Measurements from ENCODE around the gene SPTBN5.

Gene SPTBN5

DNA sequence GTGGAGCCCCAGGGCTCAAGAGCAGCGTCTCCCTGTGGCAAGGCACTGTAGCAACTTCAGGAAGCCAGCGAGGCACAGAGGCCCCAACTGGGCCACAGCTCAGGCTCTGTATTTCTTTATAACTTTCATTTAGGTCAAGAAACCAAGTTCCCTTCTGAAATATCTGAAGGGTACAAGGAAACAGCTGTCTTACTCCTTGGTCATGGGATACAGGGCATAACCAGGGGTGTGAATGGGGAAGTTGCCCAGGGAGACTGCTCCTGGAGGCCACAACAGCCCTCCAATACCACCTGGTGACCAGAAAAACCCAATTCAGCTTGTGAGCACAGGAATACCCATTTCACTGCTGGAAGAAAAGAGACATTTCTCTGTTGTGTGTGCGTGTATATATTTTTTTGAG is 13.3 kb upstream of the SPTBN5 start:
- peaks cover 14% of the 10 kb centered on the region; the same call in 1 of the 2 replicates for H3K9me3 ChIP-seq (ENCODE audit: control insufficient read depth, insufficient read depth, low read length)
- no peaks in the 10 kb centered on the region for H3K9me2 ChIP-seq (replicated peaks; ENCODE audit: control insufficient read depth, low read length)
- H3K27me3 ChIP-seq (ENCODE audit: control insufficient read depth, low read length), result no peaks in the 10 kb centered on the region
- no peak overlapping the region for H3K4me3 ChIP-seq (ENCODE audit: low read length)
- H3K4me1 ChIP-seq (ENCODE audit: control insufficient read depth, low read length), result no peaks in the 10 kb centered on the region
- no peaks in the 10 kb centered on the region for H3K79me2 ChIP-seq (ENCODE audit: control insufficient read depth, low read length)
- no peaks in the 10 kb centered on the region for H3F3A ChIP-seq (ENCODE audit: control insufficient read depth, insufficient read depth)
- no peak overlapping the region for H3K4me2 ChIP-seq (ENCODE audit: low read length)
- H3K27ac ChIP-seq (ENCODE audit: low read depth, low read length), result no peak overlapping the region
- TF ChIP-seq EZH2phosphoT487 (IDR thresholded peaks at IDR 0.05; ENCODE audit: borderline replicate concordance, low read length), result no peak
- TF ChIP-seq, protein P1, sequence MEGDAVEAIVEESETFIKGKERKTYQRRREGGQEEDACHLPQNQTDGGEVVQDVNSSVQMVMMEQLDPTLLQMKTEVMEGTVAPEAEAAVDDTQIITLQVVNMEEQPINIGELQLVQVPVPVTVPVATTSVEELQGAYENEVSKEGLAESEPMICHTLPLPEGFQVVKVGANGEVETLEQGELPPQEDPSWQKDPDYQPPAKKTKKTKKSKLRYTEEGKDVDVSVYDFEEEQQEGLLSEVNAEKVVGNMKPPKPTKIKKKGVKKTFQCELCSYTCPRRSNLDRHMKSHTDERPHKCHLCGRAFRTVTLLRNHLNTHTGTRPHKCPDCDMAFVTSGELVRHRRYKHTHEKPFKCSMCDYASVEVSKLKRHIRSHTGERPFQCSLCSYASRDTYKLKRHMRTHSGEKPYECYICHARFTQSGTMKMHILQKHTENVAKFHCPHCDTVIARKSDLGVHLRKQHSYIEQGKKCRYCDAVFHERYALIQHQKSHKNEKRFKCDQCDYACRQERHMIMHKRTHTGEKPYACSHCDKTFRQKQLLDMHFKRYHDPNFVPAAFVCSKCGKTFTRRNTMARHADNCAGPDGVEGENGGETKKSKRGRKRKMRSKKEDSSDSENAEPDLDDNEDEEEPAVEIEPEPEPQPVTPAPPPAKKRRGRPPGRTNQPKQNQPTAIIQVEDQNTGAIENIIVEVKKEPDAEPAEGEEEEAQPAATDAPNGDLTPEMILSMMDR (IDR thresholded peaks at IDR 0.05; ENCODE audit: low read depth, low read length, poor library complexity, severe bottlenecking), result no peak
- H3K36me3 ChIP-seq (ENCODE audit: control insufficient read depth, low read length), result peaks cover 36% of the 10 kb centered on the region
- no peaks in the 10 kb centered on the region for H4K20me1 ChIP-seq (ENCODE audit: control insufficient read depth, insufficient read depth, low read depth, low read length)

DNA sequence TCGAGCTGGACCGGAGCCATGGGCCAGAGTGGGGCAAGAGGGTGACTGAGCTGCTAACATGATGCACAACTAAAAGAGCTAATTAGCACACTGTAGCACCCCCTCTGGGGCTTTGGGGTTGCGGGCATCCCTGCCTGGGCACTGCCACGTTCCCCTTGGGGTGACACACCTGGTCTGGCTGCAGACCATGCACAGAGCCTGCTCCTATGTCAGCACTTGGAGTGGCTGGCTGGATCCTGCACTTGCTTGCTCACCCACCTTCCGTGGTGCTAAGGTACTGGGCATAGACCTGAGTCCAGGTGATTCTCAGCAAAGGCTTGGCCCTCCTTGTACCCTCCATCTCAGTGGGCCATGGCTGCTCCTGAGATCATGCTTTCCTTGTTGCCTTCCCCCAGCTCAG is 12.8 kb upstream of the SPTBN5 start:
- H3F3A ChIP-seq (ENCODE audit: control insufficient read depth, insufficient read depth), result no peaks in the 10 kb centered on the region
- no peaks in the 10 kb centered on the region for H4K20me1 ChIP-seq (ENCODE audit: control insufficient read depth, insufficient read depth, low read depth, low read length)
- no peaks in the 10 kb centered on the region for H3K79me2 ChIP-seq (ENCODE audit: control insufficient read depth, low read length)
- H3K27ac ChIP-seq (ENCODE audit: low read depth, low read length), result no peak overlapping the region
- peaks cover 36% of the 10 kb centered on the region for H3K36me3 ChIP-seq (ENCODE audit: control insufficient read depth, low read length)
- H3K4me2 ChIP-seq (ENCODE audit: low read length), result no peak overlapping the region
- H3K9me2 ChIP-seq (replicated peaks; ENCODE audit: control insufficient read depth, low read length), result no peaks in the 10 kb centered on the region
- H3K27me3 ChIP-seq (ENCODE audit: control insufficient read depth, low read length), result no peaks in the 10 kb centered on the region
- no peaks in the 10 kb centered on the region for H3K4me1 ChIP-seq (ENCODE audit: control insufficient read depth, low read length)
- H3K9me3 ChIP-seq (ENCODE audit: control insufficient read depth, insufficient read depth, low read length), result peaks cover 14% of the 10 kb centered on the region; the same call in 1 of the 2 replicates
- H3K4me3 ChIP-seq (ENCODE audit: low read length), result no peak overlapping the region
- TF ChIP-seq EZH2phosphoT487 (IDR thresholded peaks at IDR 0.05; ENCODE audit: borderline replicate concordance, low read length), result no peak
- TF ChIP-seq, protein P1 (IDR thresholded peaks at IDR 0.05; ENCODE audit: low read depth, low read length, poor library complexity, severe bottlenecking), result no peak

DNA sequence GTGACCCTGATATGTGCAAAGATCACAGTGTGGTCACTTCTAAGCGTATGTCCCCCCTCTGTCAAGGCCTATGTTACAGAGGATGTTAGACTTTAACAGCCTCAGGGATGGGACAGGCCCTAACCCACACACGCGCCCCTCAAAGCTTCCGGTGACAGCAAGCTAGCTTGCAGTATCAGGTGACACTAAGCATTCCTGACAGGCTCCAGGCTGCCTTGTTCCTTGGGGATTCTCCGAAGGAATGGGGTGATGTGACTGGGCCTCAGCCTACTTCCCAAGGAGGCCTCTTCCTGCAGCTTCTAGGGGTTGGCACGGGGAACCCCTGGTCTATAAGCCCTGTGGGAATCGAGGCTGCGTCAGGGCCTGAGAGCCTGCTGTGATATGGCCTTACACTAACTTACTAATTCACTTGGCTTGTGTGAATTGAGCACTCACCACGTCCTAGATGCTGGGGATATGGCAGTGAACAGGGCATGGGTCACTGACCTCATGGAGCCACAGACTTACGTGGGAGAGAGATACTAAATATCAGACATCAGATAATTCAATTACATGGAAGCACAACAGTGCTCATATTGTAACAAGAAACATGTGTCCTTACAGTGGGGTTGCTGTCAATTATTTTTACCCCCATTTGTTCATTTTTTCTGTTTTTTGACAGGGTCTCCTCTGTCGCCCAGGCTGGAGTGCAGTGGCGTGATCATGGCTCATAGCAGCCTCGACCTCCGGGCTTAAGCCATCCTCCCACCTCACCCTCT is 11.4 kb upstream of the SPTBN5 start:
- TF ChIP-seq, protein P1 (IDR thresholded peaks at IDR 0.05; ENCODE audit: low read depth, low read length, poor library complexity, severe bottlenecking), result no peak
- TF ChIP-seq EZH2phosphoT487 (IDR thresholded peaks at IDR 0.05; ENCODE audit: borderline replicate concordance, low read length), result no peak
- Histone ChIP-seq H3K4me3 (ENCODE audit: low read length) (no peak overlapping the region), H3K79me2 (ENCODE audit: control insufficient read depth, low read length) (no peaks in the 10 kb centered on the region), H3K4me1 (ENCODE audit: control insufficient read depth, low read length) (no peaks in the 10 kb centered on the region), H3K9me3 (ENCODE audit: control insufficient read depth, insufficient read depth, low read length) (peaks cover 14% of the 10 kb centered on the region; the same call in 1 of the 2 replicates), H3K9me2 (replicated peaks; ENCODE audit: control insufficient read depth, low read length) (no peaks in the 10 kb centered on the region), H3K4me2 (ENCODE audit: low read length) (no peak overlapping the region), H4K20me1 (ENCODE audit: control insufficient read depth, insufficient read depth, low read depth, low read length) (no peaks in the 10 kb centered on the region), H3F3A (ENCODE audit: control insufficient read depth, insufficient read depth) (no peaks in the 10 kb centered on the region), H3K27ac (ENCODE audit: low read depth, low read length) (no peak overlapping the region), H3K27me3 (ENCODE audit: control insufficient read depth, low read length) (no peaks in the 10 kb centered on the region), H3K36me3 (ENCODE audit: control insufficient read depth, low read length) (peaks cover 36% of the 10 kb centered on the region)

All from DOHH2 (cell line).